Esophagus (tissue), 2 donors: ENCODE results near the gene STARD3NL. TPM values are rescaled to one million over a fixed set of nuclear protein-coding genes. Genes with fewer than 3 reads are reported as not detected.

Experiments
- H3K27ac ChIP-seq, 2 donors: one replicate each; pipeline ENCODE4 v1.5.1; 2013; ENCODE audit warnings: low read depth in 2 of 2, mild to moderate bottlenecking in 2 of 2, inconsistent platforms in 1 of 2, low read length in 1 of 2, moderate library complexity in 1 of 2
- H3K27me3 ChIP-seq, 2 donors: one replicate each; pipeline ENCODE4 v1.6.1; 2013; ENCODE audit warnings: low read length in 2 of 2, control low read depth in 1 of 2, mild to moderate bottlenecking in 1 of 2; ENCODE audit not compliant: insufficient read depth in 2 of 2, control insufficient read depth in 1 of 2
- H3K36me3 ChIP-seq, 2 donors: one replicate each; pipeline ENCODE4 v1.6.1; 2013; ENCODE audit warnings: low read length in 1 of 2; ENCODE audit not compliant: control insufficient read depth in 2 of 2, insufficient read depth in 2 of 2
- H3K4me1 ChIP-seq, 2 donors: one replicate each; pipeline ENCODE4 v1.6.1; 2013; ENCODE audit warnings: low read length in 1 of 2; ENCODE audit not compliant: control insufficient read depth in 2 of 2, insufficient read depth in 2 of 2
- H3K4me3 ChIP-seq, 2 donors: one replicate each; pipeline ENCODE4 v1.5.1; 2013; ENCODE audit warnings: low read length in 2 of 2, mild to moderate bottlenecking in 2 of 2, low read depth in 1 of 2, moderate library complexity in 1 of 2
- H3K9me3 ChIP-seq, 2 donors: one replicate each; pipeline ENCODE4 v1.6.1; 2013; ENCODE audit warnings: mild to moderate bottlenecking in 2 of 2, low read depth in 1 of 2, low read length in 1 of 2, moderate library complexity in 1 of 2; ENCODE audit not compliant: control insufficient read depth in 2 of 2, insufficient read depth in 1 of 2
- WGBS, 2 donors: extraction: QIAGEN DNeasy Blood & Tissue Kit; methylation state at CpG; one replicate each; pipeline ENCODE4 v1.1.7; 2013; 5-methylcytosine and 5-hydroxymethylcytosine counted together
- polyA plus RNA-seq, 2 donors: library from polyadenylated mRNA; stranded (reverse); fragments of 200-250 nt; gene quantifications; one replicate each; pipeline ENCODE4 v1.2.3, GENCODE V29; 2013
- donor health status: healthy with polysubstance abuse.
- donor health status: Bipolar disorder and iron deficiency.

STARD3NL gene
- polyA plus RNA-seq, 2 donors, result 4.2 to 7.7 TPM

- no peak overlapping the region for H3K27ac ChIP-seq
- no peaks in the 10 kb centered on the region for H3K36me3 ChIP-seq
- H3K4me1 ChIP-seq, result peaks cover 0 to 4% of the 10 kb centered on the region in 2 donors
- WGBS, 2 donors, result 14 to 21% methylated on average over 2 of the region's 2 CpGs
- no peak overlapping the region for H3K4me3 ChIP-seq
- H3K27me3 ChIP-seq, result no peaks in the 10 kb centered on the region
- no peaks in the 10 kb centered on the region for H3K9me3 ChIP-seq
Observed at GRCh38 chr7:38179776-38180226, 1.8 kb downstream of the STARD3NL start.

GRCh38 chr7:38181111-38181510 lies 3.1 kb downstream of the STARD3NL start:
- Histone ChIP-seq H3K4me1 (peaks cover 0 to 4% of the 10 kb centered on the region in 2 donors), H3K27me3 (no peaks in the 10 kb centered on the region), H3K4me3 (no peak overlapping the region), H3K9me3 (no peaks in the 10 kb centered on the region), H3K36me3 (no peaks in the 10 kb centered on the region), H3K27ac (no peak overlapping the region)
- 80 to 87% methylated on average over 1 of the region's 1 CpG for WGBS, 2 donors

GRCh38 chr7:38182450-38182849 lies 4.4 kb downstream of the STARD3NL start:
- Histone ChIP-seq H3K4me1 (peaks cover 0 to 4% of the 10 kb centered on the region in 2 donors), H3K4me3 (no peak overlapping the region), H3K27ac (no peak overlapping the region), H3K27me3 (no peaks in the 10 kb centered on the region), H3K9me3 (no peaks in the 10 kb centered on the region), H3K36me3 (no peaks in the 10 kb centered on the region)
- 78 to 83% methylated on average over 1 of the region's 1 CpG for WGBS, 2 donors

GRCh38 chr7:38185395-38186307 lies 7.6 kb downstream of the STARD3NL start:
- Histone ChIP-seq H3K4me1 (no peaks in the 10 kb centered on the region), H3K4me3 (no peak overlapping the region), H3K9me3 (no peaks in the 10 kb centered on the region), H3K27me3 (no peaks in the 10 kb centered on the region), H3K36me3 (no peaks in the 10 kb centered on the region), H3K27ac (no peak overlapping the region)
- 87 to 92% methylated on average over 6 of the region's 6 CpGs for WGBS, 2 donors

- Histone ChIP-seq H3K36me3 (no peaks in the 10 kb centered on the region), H3K4me3 (no peak overlapping the region), H3K27ac (no peak overlapping the region), H3K9me3 (no peaks in the 10 kb centered on the region), H3K4me1 (no peaks in the 10 kb centered on the region), H3K27me3 (no peaks in the 10 kb centered on the region)
- 59 to 79% methylated on average over 4 of the region's 4 CpGs for WGBS, 2 donors
Observed at GRCh38 chr7:38186593-38187314, 8.7 kb downstream of the STARD3NL start.

GRCh38 chr7:38187794-38188440 lies 9.9 kb downstream of the STARD3NL start:
- no peaks in the 10 kb centered on the region for H3K9me3 ChIP-seq
- H3K27me3 ChIP-seq, result no peaks in the 10 kb centered on the region
- H3K4me3 ChIP-seq, result no peak overlapping the region
- H3K36me3 ChIP-seq, result no peaks in the 10 kb centered on the region
- no peaks in the 10 kb centered on the region for H3K4me1 ChIP-seq
- 74 to 80% methylated on average over 7 of the region's 7 CpGs for WGBS, 2 donors
- H3K27ac ChIP-seq, result no peak overlapping the region

GRCh38 chr7:38189231-38189938 lies 11.3 kb downstream of the STARD3NL start:
- no peak overlapping the region for H3K4me3 ChIP-seq
- H3K27ac ChIP-seq, result no peak overlapping the region
- H3K36me3 ChIP-seq, result no peaks in the 10 kb centered on the region
- no peaks in the 10 kb centered on the region for H3K27me3 ChIP-seq
- H3K9me3 ChIP-seq, result no peaks in the 10 kb centered on the region
- WGBS, 2 donors, result 70 to 79% methylated on average over 4 of the region's 4 CpGs
- no peaks in the 10 kb centered on the region for H3K4me1 ChIP-seq

- Histone ChIP-seq H3K27me3 (no peaks in the 10 kb centered on the region), H3K9me3 (no peaks in the 10 kb centered on the region), H3K4me3 (no peak overlapping the region), H3K4me1 (no peaks in the 10 kb centered on the region), H3K27ac (no peak overlapping the region), H3K36me3 (no peaks in the 10 kb centered on the region)
Observed at GRCh38 chr7:38190011-38190410, 12.0 kb downstream of the STARD3NL start.

GRCh38 chr7:38191791-38192190 lies 13.7 kb downstream of the STARD3NL start:
- WGBS, 2 donors, result 97 to 98% methylated on average over 1 of the region's 1 CpG
- Histone ChIP-seq H3K4me1 (no peaks in the 10 kb centered on the region), H3K9me3 (no peaks in the 10 kb centered on the region), H3K27me3 (no peaks in the 10 kb centered on the region), H3K36me3 (no peaks in the 10 kb centered on the region), H3K27ac (no peak overlapping the region), H3K4me3 (no peak overlapping the region)
